ENCODE data around the gene DEFB129. TPM values are rescaled to one million over a fixed set of nuclear protein-coding genes. Genes with fewer than 3 reads are reported as not detected.

Gene DEFB129
- total RNA-seq, 4 donors from 2014 or later, result not detected

GRCh38 chr20:277496-277781 lies 50.4 kb downstream of the DEFB129 start:
- WGBS, 2 donors, result 74 to 80% methylated on average over 3 of the region's 3 CpGs
- Histone ChIP-seq H3K4me3 (replicated peaks in 1 of 3) (no peak overlapping the region), H3K27me3 (no peaks in the 10 kb centered on the region), H3K9me3 (no peaks in the 10 kb centered on the region), H3K27ac (no peak overlapping the region), H3K4me1 (no peaks in the 10 kb centered on the region), H3K36me3 (peaks cover 0 to 15% of the 10 kb centered on the region in 2 donors)
- no peak for DNase-seq
- intact Hi-C loops (cut with DNase I), result no loop called here
- no peak for TF ChIP-seq POLR2A (IDR thresholded peaks at IDR 0.05)
- no peak for TF ChIP-seq CTCF (IDR thresholded peaks at IDR 0.05)

GRCh38 chr20:278181-278580 lies 51.1 kb downstream of the DEFB129 start:
- peaks cover 0 to 15% of the 10 kb centered on the region in 2 donors for H3K36me3 ChIP-seq
- no peaks in the 10 kb centered on the region for H3K9me3 ChIP-seq
- DNase-seq, result no peak
- no peak overlapping the region for H3K27ac ChIP-seq
- no peaks in the 10 kb centered on the region for H3K27me3 ChIP-seq
- WGBS, 2 donors, result 65 to 75% methylated on average over 5 of the region's 5 CpGs
- H3K4me1 ChIP-seq, result no peaks in the 10 kb centered on the region
- no peak overlapping the region for H3K4me3 ChIP-seq (replicated peaks in 1 of 3)
- intact Hi-C loops (cut with DNase I), result no loop called here
- TF ChIP-seq POLR2A (IDR thresholded peaks at IDR 0.05), result no peak
- TF ChIP-seq CTCF (IDR thresholded peaks at IDR 0.05), result no peak

GRCh38 chr20:278607-279571 lies 51.8 kb downstream of the DEFB129 start:
- Histone ChIP-seq H3K4me3 (replicated peaks in 1 of 3) (peak overlapping the region in 1 of 3 donors; percentile 4), H3K9me3 (no peaks in the 10 kb centered on the region), H3K27me3 (no peaks in the 10 kb centered on the region), H3K4me1 (no peaks in the 10 kb centered on the region), H3K36me3 (peaks cover 0 to 15% of the 10 kb centered on the region in 2 donors), H3K27ac (no peak overlapping the region)
- 68 to 84% methylated on average over 47 to 57 of the region's 88 CpGs for WGBS, 2 donors
- intact Hi-C loops (cut with DNase I), result no loop called here
- TF ChIP-seq CTCF (IDR thresholded peaks at IDR 0.05) (peak in 2 of 6 experiments; percentile 13 to 24), POLR2A (IDR thresholded peaks at IDR 0.05) (no peak)
- DNase-seq, result peak in 1 of 2 donors; percentile 56

Other genes starting within 250 kb of the DEFB129 start
- not detected for gene DEFB125, start 139.6 kb upstream of the DEFB129 start, total RNA-seq
- gene DEFB126, start 84.7 kb upstream of the DEFB129 start, total RNA-seq, result not detected
- gene DEFB127, start 69.8 kb upstream of the DEFB129 start, total RNA-seq, result not detected
- not detected for gene DEFB128, start 37.5 kb upstream of the DEFB129 start, total RNA-seq
- gene DEFB132, start 30.5 kb downstream of the DEFB129 start, total RNA-seq, result not detected
- gene C20orf96, start 63.5 kb downstream of the DEFB129 start, total RNA-seq, result 1 to 10 TPM; 4.1 to 9.5 (median 7.0) TPM
- gene ZCCHC3, start 70.3 kb downstream of the DEFB129 start, total RNA-seq, result 10 to 100 TPM; 20.2 to 28.4 (median 22.3) TPM
- 10 to 100 TPM in 1 of 4 donors, 1 to 10 TPM in 3; 7.1 to 12.9 (median 9.0) TPM for gene SOX12, start 98.3 kb downstream of the DEFB129 start, total RNA-seq
- 10 to 100 TPM; 29.8 to 56.7 (median 42.4) TPM for gene NRSN2, start 119.9 kb downstream of the DEFB129 start, total RNA-seq
- 10 to 100 TPM in 2 of 4 donors, 1 to 10 TPM in 2; 6.1 to 16.5 (median 8.1) TPM for gene TRIB3, start 153.5 kb downstream of the DEFB129 start, total RNA-seq
- gene RBCK1, start 181.0 kb downstream of the DEFB129 start, total RNA-seq, result 10 to 100 TPM; 49.2 to 90.2 (median 71.0) TPM
- gene TBC1D20, start 235.3 kb downstream of the DEFB129 start, total RNA-seq, result 10 to 100 TPM; 34.1 to 40.5 (median 35.6) TPM